HCT116 (cell line): ENCODE data around the gene GRM8.

Experiments used
- CBX3 ChIP-seq: IDR thresholded peaks from 2 replicates; pipeline ENCODE4 v1.6.1; 2012; ENCODE audit warnings: low read depth
- CTCF ChIP-seq, 3 experiments: fragments of 200-600 bp in 1 of 3; sonication (generic) in 1 of 3; IDR thresholded peaks in 2 of 3; conservative IDR thresholded peaks in 1 of 3; 2 replicates each; pipeline ENCODE4 v1.5.1; 2012 to 2017; ENCODE audit warnings: low read depth in 2 of 3, low read length in 2 of 3, antibody characterized with exemption in 1 of 3, borderline replicate concordance in 1 of 3, control low read depth in 1 of 3, mild to moderate bottlenecking in 1 of 3, mixed read lengths in 1 of 3, mixed run types in 1 of 3, moderate library complexity in 1 of 3; ENCODE audit not compliant: insufficient read depth in 1 of 3
- EZH2 ChIP-seq: fragments of 200-600 bp; sonication (generic); IDR thresholded peaks from 2 replicates; pipeline ENCODE4 v1.6.1; 2017; ENCODE audit warnings: antibody characterized with exemption, mixed run types
- POLR2A ChIP-seq: IDR thresholded peaks from 2 replicates; pipeline ENCODE4 v1.7.0; 2011; ENCODE audit warnings: borderline replicate concordance; ENCODE audit not compliant: insufficient read depth, insufficient read length; ENCODE audit errors: extremely low read depth
- RAD21 ChIP-seq: IDR thresholded peaks from 2 replicates; pipeline ENCODE4 v1.6.1; 2012; ENCODE audit warnings: low read depth, mild to moderate bottlenecking

- TF ChIP-seq CTCF (IDR thresholded peaks at IDR 0.05 in 2 of 3, conservative IDR thresholded peaks at IDR 0.05 in 1 of 3; ENCODE audit: borderline replicate concordance in 1 of 3, insufficient read depth in 1 of 3, low read depth in 2 of 3, low read length in 2 of 3) (no peak), EZH2 (no peak), POLR2A (no peak), CBX3 (no peak), RAD21 (no peak)
These were observed 854.5 kb downstream of the GRM8 start for GRCh38 chr7:126398285-126398684.
